Neuronal stem cell (in vitro differentiated cells): ENCODE data around the gene THAP4.

ENCODE experiments used
- DNase-seq: peaks from one replicate; pipeline ENCODE4 v3.0.0-alpha.2; 2013; ENCODE audit warnings: low spot score
- H2AFZ ChIP-seq: one replicate; pipeline ENCODE4 v1.6.1; 2013; ENCODE audit warnings: mild to moderate bottlenecking, low read length, inconsistent platforms
- H2AK5ac ChIP-seq: 2 replicates; pipeline ENCODE4 v1.6.1; 2013; ENCODE audit warnings: low read depth, mild to moderate bottlenecking, inconsistent platforms, low read length, moderate library complexity, mixed read lengths
- H2BK120ac ChIP-seq: 2 replicates; pipeline ENCODE4 v1.6.1; 2013; ENCODE audit warnings: low read depth, mild to moderate bottlenecking, inconsistent platforms, low read length, moderate library complexity, mixed read lengths
- H2BK12ac ChIP-seq: one replicate; pipeline ENCODE4 v1.6.1; 2013; ENCODE audit warnings: low read length, inconsistent platforms
- H2BK15ac ChIP-seq: 2 replicates; pipeline ENCODE4 v1.6.1; 2013; ENCODE audit warnings: mild to moderate bottlenecking, low read length, inconsistent platforms, mixed read lengths
- H2BK5ac ChIP-seq: one replicate; pipeline ENCODE4 v1.6.1; 2013; ENCODE audit warnings: inconsistent platforms, mild to moderate bottlenecking, low read length, moderate library complexity
- H3K14ac ChIP-seq: one replicate; pipeline ENCODE4 v1.6.1; 2013; ENCODE audit warnings: low read length, inconsistent platforms
- H3K18ac ChIP-seq: 2 replicates; pipeline ENCODE4 v1.6.1; 2013; ENCODE audit warnings: low read length, inconsistent platforms
- H3K23ac ChIP-seq: 2 replicates; pipeline ENCODE4 v1.6.1; 2013; ENCODE audit warnings: low read depth, mild to moderate bottlenecking, mixed read lengths, low read length, inconsistent platforms; ENCODE audit not compliant: poor library complexity
- H3K27ac ChIP-seq: replicated peaks from 3 replicates; pipeline ENCODE4 v1.5.1; 2013; ENCODE audit warnings: low read length, inconsistent platforms
- H3K27me3 ChIP-seq, 3 experiments: 2 replicates each; pipeline ENCODE4 v1.6.1; 2013; ENCODE audit warnings: low read length in 3 of 3, mild to moderate bottlenecking in 2 of 3, inconsistent platforms in 1 of 3, low read depth in 1 of 3, mixed read lengths in 1 of 3, moderate library complexity in 1 of 3; ENCODE audit not compliant: control insufficient read depth in 3 of 3, insufficient read depth in 3 of 3
- H3K36me3 ChIP-seq, 2 donors: replicated peaks in 1 of 2; 2 replicates each; pipeline ENCODE4 v1.6.1; 2013; ENCODE audit warnings: low read length in 2 of 2; ENCODE audit not compliant: control insufficient read depth in 2 of 2, insufficient read depth in 2 of 2
- H3K4ac ChIP-seq: 2 replicates; pipeline ENCODE4 v1.6.1; 2013; ENCODE audit warnings: inconsistent platforms, mild to moderate bottlenecking, low read length, moderate library complexity
- H3K4me1 ChIP-seq, 2 donors: 1 replicate in 1 of 2; 2 replicates in 1 of 2; pipeline ENCODE4 v1.6.1; 2013; ENCODE audit warnings: low read length in 2 of 2, low read depth in 1 of 2; ENCODE audit not compliant: control insufficient read depth in 2 of 2, insufficient read depth in 1 of 2
- H3K4me2 ChIP-seq: one replicate; pipeline ENCODE4 v1.6.1; 2013; ENCODE audit warnings: mild to moderate bottlenecking, low read length, inconsistent platforms; ENCODE audit not compliant: insufficient read depth, poor library complexity, severe bottlenecking
- H3K4me3 ChIP-seq, 2 donors: 2 replicates each; pipeline ENCODE4 v1.5.1; 2013; ENCODE audit warnings: low read length in 2 of 2, mild to moderate bottlenecking in 2 of 2, inconsistent platforms in 1 of 2, moderate library complexity in 1 of 2
- H3K79me1 ChIP-seq: one replicate; pipeline ENCODE4 v1.6.1; 2013; ENCODE audit warnings: low read depth, mild to moderate bottlenecking, inconsistent platforms, low read length, moderate library complexity
- H3K9ac ChIP-seq: one replicate; pipeline ENCODE4 v1.6.1; 2013; ENCODE audit warnings: mild to moderate bottlenecking, low read depth, low read length, inconsistent platforms; ENCODE audit not compliant: poor library complexity
- H3K9me3 ChIP-seq, 2 donors: replicated peaks in 1 of 2; 2 replicates each; pipeline versions ENCODE3 to v1.6.1; 2013; ENCODE audit warnings: low read length in 2 of 2, mild to moderate bottlenecking in 2 of 2, inconsistent platforms in 1 of 2, low read depth in 1 of 2, mixed read lengths in 1 of 2, moderate library complexity in 1 of 2; ENCODE audit not compliant: control insufficient read depth in 2 of 2, insufficient read depth in 1 of 2
- H4K8ac ChIP-seq: one replicate; pipeline ENCODE4 v1.6.1; 2013; ENCODE audit warnings: low read depth, mild to moderate bottlenecking, inconsistent platforms, low read length, moderate library complexity
- H4K91ac ChIP-seq: one replicate; pipeline ENCODE4 v1.6.1; 2013; ENCODE audit warnings: low read length, low read depth, mild to moderate bottlenecking, inconsistent platforms; ENCODE audit not compliant: poor library complexity
- WGBS, 2 donors: extraction: QIAGEN DNeasy Blood & Tissue Kit; methylation state at CpG; one replicate each; pipeline ENCODE4 v1.1.7; 2013; ENCODE audit warnings: missing lambda C conversion rate in 2 of 2, mixed read lengths in 1 of 2; ENCODE audit not compliant: insufficient read length in 2 of 2, insufficient replicate concordance in 1 of 2; ENCODE audit errors: extremely low coverage in 2 of 2; 5-methylcytosine and 5-hydroxymethylcytosine counted together

THAP4 gene

GRCh38 chr2:241619597-241620418 is 17.1 kb downstream of the THAP4 start:
- Histone ChIP-seq H3K23ac (no peak overlapping the region), H3K4me3 (no peak overlapping the region), H2BK12ac (no peak overlapping the region), H3K4ac (no peak overlapping the region), H3K18ac (no peak overlapping the region), H4K8ac (no peak overlapping the region), H2BK120ac (no peak overlapping the region), H4K91ac (no peak overlapping the region), H3K9me3 (peaks cover 0 to 14% of the 10 kb centered on the region in 2 donors), H3K36me3 (peaks cover 0 to 47% of the 10 kb centered on the region in 2 donors), H3K4me2 (no peak overlapping the region), H2AK5ac (no peak overlapping the region), H3K14ac (no peak overlapping the region), H3K27me3 (no peaks in the 10 kb centered on the region), H3K9ac (no peak overlapping the region), H3K4me1 (peaks cover 0 to 2% of the 10 kb centered on the region in 2 donors), H3K79me1 (peaks cover 6% of the 10 kb centered on the region), H2BK15ac (no peak overlapping the region), H2BK5ac (no peak overlapping the region), H3K27ac (no peak overlapping the region), H2AFZ (no peak overlapping the region)
- DNase-seq: no peak
- WGBS, 2 donors: 100% methylated on average over 1 to 6 of the region's 20 CpGs

DNA sequence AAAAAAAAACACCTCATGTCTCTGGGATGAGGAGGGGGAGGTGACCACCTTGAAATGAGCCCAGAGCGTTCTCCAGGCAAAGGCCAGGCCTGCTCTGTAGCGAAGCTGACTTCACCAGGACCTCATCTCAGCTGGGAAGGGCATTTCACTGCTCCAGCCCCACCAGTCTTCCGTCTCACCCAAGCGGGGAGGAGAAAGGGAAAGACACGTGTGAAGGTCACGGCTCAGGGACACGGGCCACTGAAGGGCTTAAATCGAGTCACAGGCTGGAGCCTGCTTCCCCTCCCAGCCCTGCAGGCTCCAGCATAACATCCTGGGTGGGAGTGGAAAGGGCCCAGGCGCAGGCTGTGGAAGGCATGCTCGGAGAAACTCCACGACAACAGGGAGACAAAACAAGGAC is 18.1 kb downstream of the THAP4 start:
- no peak overlapping the region for H2AK5ac ChIP-seq
- peaks cover 0 to 2% of the 10 kb centered on the region in 2 donors for H3K4me1 ChIP-seq
- no peak overlapping the region for H3K4me3 ChIP-seq
- H3K9ac ChIP-seq: no peak overlapping the region
- H2BK12ac ChIP-seq: no peak overlapping the region
- H4K8ac ChIP-seq: no peak overlapping the region
- H2BK15ac ChIP-seq: no peak overlapping the region
- H3K27ac ChIP-seq: no peak overlapping the region
- no peak overlapping the region for H2BK5ac ChIP-seq
- WGBS, 2 donors: no CpG with 5 or more reads among the region's 11 CpGs
- no peak overlapping the region for H3K18ac ChIP-seq
- no peak overlapping the region for H2BK120ac ChIP-seq
- H3K4ac ChIP-seq: no peak overlapping the region
- DNase-seq: no peak
- no peak overlapping the region for H4K91ac ChIP-seq
- no peak overlapping the region for H3K23ac ChIP-seq
- peaks cover 0 to 41% of the 10 kb centered on the region in 2 donors for H3K36me3 ChIP-seq
- peaks cover 0 to 14% of the 10 kb centered on the region in 2 donors for H3K9me3 ChIP-seq
- H3K4me2 ChIP-seq: no peak overlapping the region
- no peaks in the 10 kb centered on the region for H3K27me3 ChIP-seq
- peaks cover 6% of the 10 kb centered on the region for H3K79me1 ChIP-seq
- no peak overlapping the region for H3K14ac ChIP-seq
- H2AFZ ChIP-seq: no peak overlapping the region

- no peak overlapping the region for H3K14ac ChIP-seq
- H3K23ac ChIP-seq: no peak overlapping the region
- H3K9ac ChIP-seq: no peak overlapping the region
- peaks cover 6% of the 10 kb centered on the region for H3K79me1 ChIP-seq
- H3K4me1 ChIP-seq: peaks cover 0 to 2% of the 10 kb centered on the region in 2 donors
- H3K4ac ChIP-seq: no peak overlapping the region
- H3K27me3 ChIP-seq: no peaks in the 10 kb centered on the region
- H3K4me3 ChIP-seq: no peak overlapping the region
- WGBS, 2 donors: no CpG with 5 or more reads among the region's 5 CpGs
- no peak overlapping the region for H4K91ac ChIP-seq
- no peak overlapping the region for H2BK120ac ChIP-seq
- H3K9me3 ChIP-seq: peaks cover 0 to 14% of the 10 kb centered on the region in 2 donors
- H3K4me2 ChIP-seq: no peak overlapping the region
- H2BK15ac ChIP-seq: no peak overlapping the region
- no peak overlapping the region for H2BK5ac ChIP-seq
- H4K8ac ChIP-seq: no peak overlapping the region
- H2BK12ac ChIP-seq: no peak overlapping the region
- no peak overlapping the region for H2AK5ac ChIP-seq
- H3K36me3 ChIP-seq: peaks cover 0 to 36% of the 10 kb centered on the region in 2 donors
- DNase-seq: no peak
- H3K18ac ChIP-seq: no peak overlapping the region
- H2AFZ ChIP-seq: no peak overlapping the region
- H3K27ac ChIP-seq: no peak overlapping the region
Observed at GRCh38 chr2:241618296-241618805, 18.6 kb downstream of the THAP4 start.

- no peak overlapping the region for H2AFZ ChIP-seq
- H3K79me1 ChIP-seq: peaks cover 6% of the 10 kb centered on the region
- H3K27me3 ChIP-seq: no peaks in the 10 kb centered on the region
- peaks cover 0 to 2% of the 10 kb centered on the region in 2 donors for H3K4me1 ChIP-seq
- H4K8ac ChIP-seq: no peak overlapping the region
- H3K14ac ChIP-seq: no peak overlapping the region
- H3K27ac ChIP-seq: no peak overlapping the region
- H3K23ac ChIP-seq: no peak overlapping the region
- no peak overlapping the region for H3K9ac ChIP-seq
- no peak overlapping the region for H3K4me2 ChIP-seq
- H2BK5ac ChIP-seq: no peak overlapping the region
- H2BK12ac ChIP-seq: no peak overlapping the region
- no peak overlapping the region for H2BK120ac ChIP-seq
- H3K4me3 ChIP-seq: no peak overlapping the region
- H3K4ac ChIP-seq: no peak overlapping the region
- H3K36me3 ChIP-seq: peaks cover 0 to 31% of the 10 kb centered on the region in 2 donors
- peaks cover 0 to 14% of the 10 kb centered on the region in 2 donors for H3K9me3 ChIP-seq
- H4K91ac ChIP-seq: no peak overlapping the region
- H2AK5ac ChIP-seq: no peak overlapping the region
- H2BK15ac ChIP-seq: no peak overlapping the region
- H3K18ac ChIP-seq: no peak overlapping the region
- DNase-seq: no peak
- no CpG with 5 or more reads among the region's 15 CpGs for WGBS, 2 donors
Observed at GRCh38 chr2:241617431-241618154, 19.4 kb downstream of the THAP4 start.
